ENCODE results near the gene MIF. TPM values are rescaled to one million over a fixed set of nuclear protein-coding genes. Genes with fewer than 3 reads are reported as not detected.

MIF gene
- total RNA-seq, 1 donor from 2014 or later: 628 TPM

DNA sequence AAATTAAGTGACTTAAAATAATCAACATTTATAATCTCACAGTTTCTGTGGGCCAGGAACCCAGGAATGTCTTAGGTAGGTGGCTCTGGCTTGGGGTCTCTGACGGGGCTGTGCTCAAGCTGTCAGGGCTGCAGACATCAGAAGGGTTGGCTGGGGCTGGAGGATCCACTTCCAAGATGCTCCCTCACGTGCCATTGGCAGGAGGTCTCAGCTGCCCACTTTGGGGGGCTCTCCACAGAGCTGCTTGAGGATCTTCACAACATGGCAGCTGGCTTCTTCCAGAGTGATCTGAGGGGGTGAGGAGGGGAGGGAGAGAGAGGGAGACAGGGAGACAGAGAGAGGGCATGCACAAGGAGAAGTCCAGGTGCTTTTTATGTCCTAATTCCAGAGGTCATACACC is 18.4 kb upstream of the MIF start:
- no peak for DNase-seq (ENCODE audit: extremely low read depth, low read depth, low spot score)

DNA sequence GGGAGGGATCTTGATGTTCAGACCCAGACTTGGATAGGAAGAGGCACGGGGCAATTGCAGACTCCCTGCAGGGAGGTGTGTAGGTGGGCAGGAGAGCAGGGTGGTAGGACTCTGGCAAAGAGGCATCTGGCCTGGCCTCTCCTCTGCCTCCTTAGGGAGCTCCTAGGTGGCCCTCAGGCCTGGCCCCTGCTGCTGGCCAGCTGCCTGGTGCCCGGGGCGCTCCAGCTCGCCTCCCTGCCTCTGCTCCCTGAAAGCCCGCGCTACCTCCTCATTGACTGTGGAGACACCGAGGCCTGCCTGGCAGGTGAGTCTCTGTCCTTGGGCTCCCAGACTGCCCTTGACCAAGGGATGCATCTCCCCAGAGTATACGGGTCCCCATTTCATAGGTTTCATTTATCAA is 16.6 kb upstream of the MIF start:
- no peak for DNase-seq (ENCODE audit: extremely low read depth, low read depth, low spot score)

GRCh38 chr22:23878219-23878618 is 16.0 kb upstream of the MIF start:
- no peak for DNase-seq (ENCODE audit: extremely low read depth, low read depth, low spot score)

DNA sequence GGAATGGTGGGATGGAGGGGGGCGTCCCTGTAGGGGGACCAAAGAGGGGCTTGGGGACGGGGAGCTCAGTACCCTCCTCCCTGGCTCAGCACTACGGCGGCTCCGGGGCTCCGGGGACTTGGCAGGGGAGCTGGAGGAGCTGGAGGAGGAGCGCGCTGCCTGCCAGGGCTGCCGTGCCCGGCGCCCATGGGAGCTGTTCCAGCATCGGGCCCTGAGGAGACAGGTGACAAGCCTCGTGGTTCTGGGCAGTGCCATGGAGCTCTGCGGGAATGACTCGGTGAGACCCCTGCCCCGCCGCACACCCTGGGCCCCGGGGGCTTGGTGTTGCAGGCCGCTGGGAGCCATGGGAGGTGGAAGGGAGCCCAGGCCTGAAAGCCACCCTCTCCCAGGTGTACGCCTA is 11.8 kb upstream of the MIF start:
- DNase-seq (ENCODE audit: extremely low read depth, low read depth, low spot score): no peak

DNA sequence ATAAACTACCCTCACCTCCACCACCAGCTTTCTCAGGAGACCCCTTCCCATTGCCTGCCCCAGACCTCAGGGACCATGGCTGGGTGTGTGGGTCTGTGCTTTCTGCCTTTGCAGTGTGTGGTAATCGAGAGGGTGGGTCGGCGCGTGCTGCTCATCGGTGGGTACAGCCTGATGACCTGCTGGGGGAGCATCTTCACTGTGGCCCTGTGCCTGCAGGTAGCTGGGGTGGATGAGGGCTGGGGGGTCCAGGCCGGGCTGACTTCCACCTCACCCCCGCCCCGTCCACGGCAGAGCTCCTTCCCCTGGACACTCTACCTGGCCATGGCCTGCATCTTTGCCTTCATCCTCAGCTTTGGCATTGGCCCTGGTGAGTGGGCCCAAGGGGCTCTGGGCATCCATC is 10.5 kb upstream of the MIF start:
- DNase-seq (ENCODE audit: extremely low read depth, low read depth, low spot score): no peak

DNA sequence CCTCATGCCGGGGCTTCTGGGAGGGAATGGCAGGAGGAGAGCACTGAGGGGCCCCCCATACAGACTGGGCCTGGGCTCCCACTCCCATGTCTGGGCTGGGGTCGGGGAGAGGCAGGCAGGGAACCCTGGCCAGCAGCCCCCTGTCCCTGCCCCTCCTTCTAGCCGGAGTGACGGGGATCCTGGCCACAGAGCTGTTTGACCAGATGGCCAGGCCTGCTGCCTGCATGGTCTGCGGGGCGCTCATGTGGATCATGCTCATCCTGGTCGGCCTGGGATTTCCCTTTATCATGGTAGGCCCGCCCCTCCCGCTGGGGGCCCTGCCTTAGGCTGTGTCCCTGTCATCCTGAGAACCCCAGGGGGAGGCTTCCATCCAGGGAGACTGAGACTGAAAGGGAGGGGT is 10.0 kb upstream of the MIF start:
- no peak for DNase-seq (ENCODE audit: extremely low read depth, low read depth, low spot score)

GRCh38 chr22:23888615-23889401 is 5.4 kb upstream of the MIF start:
- DNase-seq (ENCODE audit: extremely low read depth, low read depth, low spot score): no peak

DNA sequence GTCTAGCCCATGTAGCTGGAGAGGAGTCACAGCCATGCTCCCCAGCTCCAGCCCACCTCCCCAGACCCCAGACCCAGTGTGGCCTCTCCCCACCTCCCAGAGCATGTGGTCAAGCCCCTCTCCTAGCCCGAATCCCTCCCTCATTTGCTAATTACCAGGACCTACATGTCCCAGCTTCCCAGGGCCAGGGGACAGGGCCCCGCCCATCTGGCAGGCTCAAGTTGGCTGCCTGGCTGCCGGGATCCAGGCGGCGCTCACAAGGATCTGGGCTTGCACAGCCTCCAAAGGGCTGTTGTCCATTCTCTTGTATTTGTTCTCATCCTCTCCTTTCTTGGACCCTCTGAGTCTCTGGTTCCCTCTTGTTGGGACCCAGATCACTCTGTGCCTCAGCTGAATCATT is 4.6 kb upstream of the MIF start:
- DNase-seq (ENCODE audit: extremely low read depth, low read depth, low spot score): no peak

DNA sequence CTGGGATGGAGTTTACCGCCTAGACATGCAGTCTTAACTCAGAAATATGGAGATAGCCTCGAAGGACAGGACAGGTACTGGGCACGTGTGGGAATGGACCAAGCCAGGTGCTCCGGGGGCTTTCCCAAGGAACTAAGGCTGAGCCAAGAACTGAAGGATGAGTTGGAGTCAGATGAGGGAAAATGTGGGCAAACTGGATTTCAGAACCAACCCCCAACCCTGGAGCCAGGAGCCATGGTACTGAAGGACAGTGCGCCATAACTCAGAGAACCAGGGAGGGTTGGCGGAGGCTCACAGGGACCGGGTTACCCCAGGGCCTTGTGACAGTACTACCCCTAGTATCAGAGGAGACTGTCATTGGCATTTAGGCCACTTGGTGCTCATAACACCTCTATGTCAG is 2.5 kb upstream of the MIF start:
- no peak for DNase-seq (ENCODE audit: extremely low read depth, low read depth, low spot score)

DNA sequence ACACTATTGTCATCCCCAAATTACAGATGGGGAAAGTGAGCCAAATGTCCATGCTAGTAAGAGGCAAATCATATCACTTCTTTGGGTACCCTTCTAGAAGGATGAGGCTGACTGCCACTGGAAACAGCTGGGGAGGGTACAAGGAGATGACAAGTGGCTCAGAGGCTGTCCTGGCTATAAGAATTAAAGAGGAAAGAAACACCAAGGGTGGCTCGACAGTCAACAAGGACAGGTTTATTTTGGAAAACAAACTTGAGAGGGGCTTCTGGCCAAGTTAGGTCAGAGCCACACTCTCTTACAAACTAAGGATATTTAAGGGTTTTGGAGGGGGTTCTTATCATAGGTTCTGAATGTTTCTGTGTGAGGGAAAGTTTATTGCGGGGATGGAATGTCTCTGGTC is 2.1 kb upstream of the MIF start:
- no peak for DNase-seq (ENCODE audit: extremely low read depth, low read depth, low spot score)

GRCh38 chr22:23892706-23893105 is 1.5 kb upstream of the MIF start:
- DNase-seq (ENCODE audit: extremely low read depth, low read depth, low spot score): no peak

DNA sequence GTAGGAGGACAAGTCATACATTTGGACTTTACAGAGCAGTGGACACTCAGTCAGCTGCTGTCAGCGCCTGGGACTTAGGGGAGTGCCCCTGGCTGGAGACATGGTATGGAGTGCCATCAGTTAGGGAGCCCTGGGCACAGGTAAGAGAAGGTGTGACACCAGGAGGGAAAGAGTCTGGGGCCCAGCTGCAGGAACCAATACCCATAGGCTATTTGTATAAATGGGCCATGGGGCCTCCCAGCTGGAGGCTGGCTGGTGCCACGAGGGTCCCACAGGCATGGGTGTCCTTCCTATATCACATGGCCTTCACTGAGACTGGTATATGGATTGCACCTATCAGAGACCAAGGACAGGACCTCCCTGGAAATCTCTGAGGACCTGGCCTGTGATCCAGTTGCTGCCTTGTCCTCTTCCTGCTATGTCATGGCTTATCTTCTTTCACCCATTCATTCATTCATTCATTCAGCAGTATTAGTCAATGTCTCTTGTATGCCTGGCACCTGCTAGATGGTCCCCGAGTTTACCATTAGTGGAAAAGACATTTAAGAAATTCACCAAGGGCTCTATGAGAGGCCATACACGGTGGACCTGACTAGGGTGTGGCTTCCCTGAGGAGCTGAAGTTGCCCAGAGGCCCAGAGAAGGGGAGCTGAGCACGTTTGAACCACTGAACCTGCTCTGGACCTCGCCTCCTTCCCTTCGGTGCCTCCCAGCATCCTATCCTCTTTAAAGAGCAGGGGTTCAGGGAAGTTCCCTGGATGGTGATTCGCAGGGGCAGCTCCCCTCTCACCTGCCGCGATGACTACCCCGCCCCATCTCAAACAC is 850 bp upstream of the MIF start:
- DNase-seq (ENCODE audit: extremely low read depth, low read depth, low spot score): no peak

GRCh38 chr22:23894710-23895598 is 771 bp downstream of the MIF start:
- DNase-seq (ENCODE audit: extremely low read depth, low read depth, low spot score): no peak

- DNase-seq (ENCODE audit: extremely low read depth, low read depth, low spot score): no peak
These were observed 1.5 kb downstream of the MIF start for GRCh38 chr22:23895599-23896144.

DNA sequence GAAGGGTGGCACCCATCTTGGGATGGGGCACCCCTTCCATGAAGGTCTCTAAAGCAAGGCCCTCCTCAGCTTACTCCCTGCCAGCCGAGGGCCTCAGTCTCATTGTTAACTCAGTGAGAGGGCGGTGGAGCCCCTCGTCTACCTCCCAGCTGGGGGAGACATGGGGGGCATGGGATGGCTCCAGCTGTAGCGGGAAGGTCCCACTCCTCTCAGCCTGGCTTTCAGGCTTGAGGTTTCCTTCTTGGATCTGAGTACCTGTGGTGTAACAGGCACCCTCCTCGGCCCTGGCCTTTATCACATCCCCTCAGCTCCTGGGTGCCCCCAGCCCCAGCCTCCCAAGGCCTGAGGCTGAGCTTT is 2.0 kb downstream of the MIF start:
- no peak for DNase-seq (ENCODE audit: extremely low read depth, low read depth, low spot score)

GRCh38 chr22:23896523-23897186 is 2.5 kb downstream of the MIF start:
- DNase-seq (ENCODE audit: extremely low read depth, low read depth, low spot score): no peak

- no peak for DNase-seq (ENCODE audit: extremely low read depth, low read depth, low spot score)
These were observed 3.1 kb downstream of the MIF start for GRCh38 chr22:23897320-23897719.

DNA sequence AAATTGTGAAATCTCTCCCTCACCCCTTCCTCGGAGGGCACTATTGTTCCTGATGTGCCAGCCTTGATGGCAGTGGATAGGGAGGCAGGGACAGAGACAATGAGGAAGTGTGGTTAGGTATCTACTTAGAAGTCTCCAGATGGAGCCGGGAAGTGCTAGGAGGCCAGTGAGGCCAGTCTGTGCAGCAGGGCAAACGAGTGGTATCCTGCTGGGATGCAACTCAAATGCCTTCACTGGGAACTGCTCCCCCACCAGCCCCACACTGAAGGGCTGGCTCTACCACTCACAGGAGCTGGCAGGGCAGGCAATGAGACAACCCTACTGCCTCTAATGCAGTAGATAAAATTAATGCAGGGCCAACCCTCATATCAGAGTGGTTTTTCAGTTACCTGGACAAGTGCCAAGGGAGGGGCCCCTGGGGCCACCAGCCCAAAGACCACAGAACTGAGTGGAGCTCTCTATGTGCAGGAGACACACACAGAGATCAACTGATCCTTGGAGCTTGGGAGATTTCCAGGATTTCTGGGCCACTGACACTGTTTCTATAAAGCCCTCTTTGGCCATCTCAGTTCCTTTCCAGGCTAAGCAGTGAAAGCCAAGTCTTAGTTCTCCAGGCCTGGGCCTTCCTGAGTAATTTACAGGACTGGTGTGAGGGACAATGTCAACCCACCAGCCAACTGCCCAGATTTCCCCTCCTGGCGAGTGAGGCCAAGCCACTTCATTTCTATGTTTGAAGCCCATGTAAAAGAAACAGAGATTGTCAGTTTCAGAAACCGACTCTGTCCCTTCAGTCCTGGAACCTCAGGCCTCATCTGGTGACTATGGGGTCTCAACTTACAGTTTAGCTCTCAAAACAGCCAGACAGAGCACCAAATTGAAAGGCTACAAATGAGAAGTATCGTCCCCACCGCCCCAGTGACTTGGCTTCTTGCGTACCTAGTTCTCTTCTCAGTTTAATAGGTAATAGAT is 4.1 kb downstream of the MIF start:
- DNase-seq (ENCODE audit: extremely low read depth, low read depth, low spot score): no peak

DNA sequence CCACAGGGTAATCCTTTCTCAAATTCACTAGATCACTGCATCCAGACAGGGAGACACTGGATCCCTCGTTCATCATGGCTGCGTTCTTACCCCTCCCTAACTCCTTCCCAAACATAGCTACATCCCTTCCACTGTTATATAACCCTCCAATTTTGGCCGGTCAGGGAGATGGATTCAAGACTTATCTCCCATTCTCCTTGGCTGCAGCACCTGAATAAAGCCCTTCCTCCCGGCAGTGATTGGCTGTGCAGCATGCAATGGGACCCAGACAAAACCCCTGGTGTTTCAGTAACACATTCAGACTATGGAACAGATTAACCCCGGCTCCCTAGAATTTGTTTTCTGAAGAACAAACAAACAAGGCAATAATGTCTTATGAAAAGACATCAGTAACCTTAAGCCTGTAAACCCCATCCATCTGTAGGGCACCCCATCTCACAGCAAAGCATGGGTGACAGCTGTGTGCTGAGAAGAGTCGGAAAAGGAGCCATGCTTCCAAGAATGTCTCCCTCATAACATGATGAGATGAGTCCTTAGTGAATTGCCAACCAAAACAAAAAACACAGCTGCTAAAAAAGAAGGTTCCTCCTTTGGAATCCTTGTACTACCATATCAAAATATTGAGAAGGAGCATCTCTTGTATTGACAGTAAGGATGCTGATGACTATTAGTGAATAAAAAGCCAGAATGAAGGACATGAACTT is 5.0 kb downstream of the MIF start:
- DNase-seq (ENCODE audit: extremely low read depth, low read depth, low spot score): no peak

Measured in glomerular endothelial cell (primary cell).